Subcutaneous abdominal adipose tissue (tissue), 5 donors: ENCODE measurements around the gene FREM1.

ENCODE experiments used
- H3K27ac ChIP-seq: one replicate; pipeline ENCODE4 v1.7.0; 2013; ENCODE audit warnings: low read depth, mild to moderate bottlenecking, inconsistent platforms, low read length, moderate library complexity
- H3K27me3 ChIP-seq, 5 donors: one replicate each; pipeline ENCODE4 v1.7.0; 2013; ENCODE audit warnings: low read length in 5 of 5, inconsistent platforms in 1 of 5; ENCODE audit not compliant: control insufficient read depth in 5 of 5, insufficient read depth in 4 of 5
- H3K36me3 ChIP-seq, 5 donors: one replicate each; pipeline ENCODE4 v1.7.0; 2013; ENCODE audit warnings: low read length in 5 of 5; ENCODE audit not compliant: control insufficient read depth in 5 of 5, insufficient read depth in 5 of 5
- H3K4me1 ChIP-seq, 5 donors: one replicate each; pipeline ENCODE4 v1.7.0; 2013; ENCODE audit warnings: low read length in 5 of 5, mild to moderate bottlenecking in 3 of 5, moderate library complexity in 1 of 5; ENCODE audit not compliant: control insufficient read depth in 5 of 5, insufficient read depth in 5 of 5
- H3K4me3 ChIP-seq, 5 donors: one replicate each; pipeline ENCODE4 v1.7.0; 2013; ENCODE audit warnings: low read length in 5 of 5, low read depth in 1 of 5
- H3K9ac ChIP-seq, 5 donors: one replicate each; pipeline ENCODE4 v1.7.0; 2013; ENCODE audit warnings: low read length in 5 of 5, mild to moderate bottlenecking in 4 of 5, moderate library complexity in 3 of 5
- H3K9me3 ChIP-seq, 5 donors: one replicate each; pipeline ENCODE4 v1.7.0; 2013; ENCODE audit warnings: low read length in 5 of 5; ENCODE audit not compliant: control insufficient read depth in 5 of 5
- donor health status: healthy.
- donor health status: healthy.
- donor health status: healthy.
- donor health status: healthy.
- donor health status: healthy.

The FREM1 gene

GRCh38 chr9:14830057-14830456, 80.2 kb downstream of the FREM1 start:
- Histone ChIP-seq H3K27me3 (no peaks in the 10 kb centered on the region), H3K9me3 (no peaks in the 10 kb centered on the region), H3K27ac (no peak overlapping the region), H3K36me3 (peaks cover 0 to 7% (median 3%) of the 10 kb centered on the region in 5 donors), H3K9ac (no peak overlapping the region), H3K4me1 (peaks cover 0 to 10% (median 0%) of the 10 kb centered on the region in 5 donors), H3K4me3 (no peak overlapping the region)

GRCh38 chr9:14829204-14829603, 81.0 kb downstream of the FREM1 start:
- no peak overlapping the region for H3K9ac ChIP-seq
- no peaks in the 10 kb centered on the region for H3K9me3 ChIP-seq

GRCh38 chr9:14827805-14828204, 82.4 kb downstream of the FREM1 start:
- H3K27me3 ChIP-seq: no peaks in the 10 kb centered on the region
- peaks cover 0 to 21% (median 11%) of the 10 kb centered on the region in 5 donors for H3K36me3 ChIP-seq
- no peak overlapping the region for H3K27ac ChIP-seq
- H3K4me3 ChIP-seq: no peak overlapping the region
- H3K9ac ChIP-seq: no peak overlapping the region
- H3K4me1 ChIP-seq: peaks cover 0 to 10% (median 0%) of the 10 kb centered on the region in 5 donors
- no peaks in the 10 kb centered on the region for H3K9me3 ChIP-seq

More at GRCh38 chr9:14829204-14829603, 81.0 kb downstream of the FREM1 start:
- no peak overlapping the region for H3K27ac ChIP-seq
- H3K36me3 ChIP-seq: peaks cover 0 to 13% (median 4%) of the 10 kb centered on the region in 5 donors
- peaks cover 0 to 10% (median 0%) of the 10 kb centered on the region in 5 donors for H3K4me1 ChIP-seq
- H3K27me3 ChIP-seq: no peaks in the 10 kb centered on the region
- no peak overlapping the region for H3K4me3 ChIP-seq

DNA sequence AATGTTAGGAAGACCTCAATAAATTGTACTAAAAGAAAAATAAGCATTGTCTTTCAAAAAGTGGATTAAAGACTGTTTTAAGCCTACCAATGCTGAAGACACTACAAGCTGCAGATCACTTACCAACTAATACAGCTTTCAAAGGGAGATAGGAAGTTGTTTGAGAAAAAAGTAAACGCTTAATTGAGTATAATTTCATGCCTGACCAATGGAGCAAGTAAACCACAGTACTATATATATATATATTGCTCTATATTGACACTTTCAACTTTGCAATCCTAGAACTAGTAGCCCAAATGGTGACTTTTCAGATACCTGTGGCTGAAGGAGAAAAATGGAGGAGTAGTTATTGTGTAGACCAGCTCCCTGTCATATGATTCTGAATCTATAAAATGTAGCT, 85.7 kb downstream of the FREM1 start:
- H3K27me3 ChIP-seq: no peaks in the 10 kb centered on the region
- no peaks in the 10 kb centered on the region for H3K4me1 ChIP-seq
- no peaks in the 10 kb centered on the region for H3K9me3 ChIP-seq
- peaks cover 3 to 28% (median 23%) of the 10 kb centered on the region in 5 donors for H3K36me3 ChIP-seq
- H3K4me3 ChIP-seq: no peak overlapping the region
- H3K9ac ChIP-seq: no peak overlapping the region
- H3K27ac ChIP-seq: no peak overlapping the region

DNA sequence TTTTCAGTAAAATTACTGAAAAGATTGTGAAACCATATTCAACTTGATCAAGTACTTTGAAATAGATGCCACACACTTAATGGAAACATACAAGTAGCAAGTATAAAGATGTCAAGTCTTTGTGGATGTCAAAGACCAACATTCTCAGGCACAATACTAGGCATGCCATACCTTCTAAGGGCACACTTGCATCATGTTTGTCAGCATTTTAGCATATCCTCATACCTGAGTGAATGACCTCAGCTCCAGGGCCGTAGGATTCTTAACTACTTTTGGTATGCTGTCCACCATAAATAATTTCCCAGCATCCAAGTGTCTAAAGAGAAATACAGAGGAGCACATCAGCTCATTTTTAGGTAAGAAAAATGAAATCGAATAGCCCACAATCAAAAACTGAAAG, 86.4 kb downstream of the FREM1 start:
- Histone ChIP-seq H3K36me3 (peaks cover 3 to 33% (median 28%) of the 10 kb centered on the region in 5 donors), H3K4me3 (no peak overlapping the region), H3K27me3 (no peaks in the 10 kb centered on the region), H3K27ac (no peak overlapping the region), H3K9ac (no peak overlapping the region), H3K9me3 (no peaks in the 10 kb centered on the region), H3K4me1 (no peaks in the 10 kb centered on the region)

GRCh38 chr9:14822666-14823065, 87.6 kb downstream of the FREM1 start:
- Histone ChIP-seq H3K4me1 (no peaks in the 10 kb centered on the region), H3K4me3 (no peak overlapping the region), H3K9ac (no peak overlapping the region), H3K36me3 (peaks cover 3 to 40% (median 34%) of the 10 kb centered on the region in 5 donors), H3K9me3 (no peaks in the 10 kb centered on the region), H3K27me3 (no peaks in the 10 kb centered on the region), H3K27ac (no peak overlapping the region)

DNA sequence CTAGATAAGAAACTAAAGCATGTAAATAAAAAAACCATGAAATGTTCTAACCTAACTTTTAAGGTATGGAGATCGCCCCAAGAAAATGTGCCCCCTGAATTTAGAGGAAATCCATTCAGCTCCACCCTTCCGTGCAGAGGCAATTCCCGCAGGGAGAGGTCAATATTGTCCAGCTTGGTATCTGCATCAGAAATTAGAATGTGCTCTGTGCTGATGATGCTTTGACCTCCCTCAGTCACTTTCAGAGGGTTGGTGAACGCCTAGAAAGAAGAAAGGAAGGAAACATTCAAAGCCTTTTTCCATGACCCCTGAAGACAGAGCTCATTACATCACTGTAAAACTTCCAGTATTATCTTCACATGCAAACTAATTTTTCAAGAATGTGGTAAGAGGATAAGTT, 91.0 kb downstream of the FREM1 start:
- no peaks in the 10 kb centered on the region for H3K4me1 ChIP-seq
- peaks cover 3 to 50% (median 40%) of the 10 kb centered on the region in 5 donors for H3K36me3 ChIP-seq
- H3K4me3 ChIP-seq: no peak overlapping the region
- no peak overlapping the region for H3K9ac ChIP-seq
- no peaks in the 10 kb centered on the region for H3K9me3 ChIP-seq
- no peaks in the 10 kb centered on the region for H3K27me3 ChIP-seq
- no peak overlapping the region for H3K27ac ChIP-seq

GRCh38 chr9:14814249-14814628, 96.0 kb downstream of the FREM1 start:
- no peaks in the 10 kb centered on the region for H3K9me3 ChIP-seq
- H3K27me3 ChIP-seq: no peaks in the 10 kb centered on the region
- no peaks in the 10 kb centered on the region for H3K4me1 ChIP-seq
- no peak overlapping the region for H3K27ac ChIP-seq
- H3K36me3 ChIP-seq: peaks cover 4 to 54% (median 47%) of the 10 kb centered on the region in 5 donors
- H3K9ac ChIP-seq: no peak overlapping the region
- H3K4me3 ChIP-seq: no peak overlapping the region

- Histone ChIP-seq H3K27ac (no peak overlapping the region), H3K9ac (no peak overlapping the region), H3K9me3 (no peaks in the 10 kb centered on the region), H3K27me3 (no peaks in the 10 kb centered on the region), H3K4me3 (no peak overlapping the region), H3K36me3 (peaks cover 4 to 49% (median 46%) of the 10 kb centered on the region in 5 donors), H3K4me1 (no peaks in the 10 kb centered on the region)
Observed at GRCh38 chr9:14813336-14814248, 96.6 kb downstream of the FREM1 start.

DNA sequence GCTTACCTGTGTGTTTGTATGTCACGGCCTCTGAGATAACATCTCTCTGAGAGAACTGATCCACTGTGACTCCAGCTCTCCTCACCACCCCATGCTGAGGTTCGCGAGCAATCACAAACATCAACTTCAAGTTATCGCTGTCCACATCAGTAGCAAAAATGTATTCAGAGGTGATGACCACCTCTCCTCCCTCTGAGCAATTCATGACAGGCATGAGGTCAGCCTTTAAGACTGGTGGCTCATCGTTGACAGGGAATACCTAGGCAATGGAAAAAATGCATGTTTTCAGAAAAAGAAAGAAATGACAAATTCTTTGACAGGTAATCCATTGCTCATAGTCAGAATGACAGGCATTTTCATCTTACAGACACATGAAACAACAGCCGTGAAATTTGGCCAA, 97.4 kb downstream of the FREM1 start:
- no peak overlapping the region for H3K27ac ChIP-seq
- H3K36me3 ChIP-seq: peaks cover 4 to 48% (median 42%) of the 10 kb centered on the region in 5 donors
- no peaks in the 10 kb centered on the region for H3K27me3 ChIP-seq

More for the DNA sequence above, 97.4 kb downstream of the FREM1 start:
- H3K4me1 ChIP-seq: no peaks in the 10 kb centered on the region
- no peaks in the 10 kb centered on the region for H3K9me3 ChIP-seq
- no peak overlapping the region for H3K9ac ChIP-seq
- no peak overlapping the region for H3K4me3 ChIP-seq
